ENCODE results near the gene PPA1.
A peak's percentile ranks its signal among the peaks of the same experiment; 100 is the strongest.
"Not testable (repeated sequence)": the region's sequence is repeated elsewhere in the genome, so short reads cannot be mapped to it uniquely, and the experiment has no call there.

PPA1 gene

DNA sequence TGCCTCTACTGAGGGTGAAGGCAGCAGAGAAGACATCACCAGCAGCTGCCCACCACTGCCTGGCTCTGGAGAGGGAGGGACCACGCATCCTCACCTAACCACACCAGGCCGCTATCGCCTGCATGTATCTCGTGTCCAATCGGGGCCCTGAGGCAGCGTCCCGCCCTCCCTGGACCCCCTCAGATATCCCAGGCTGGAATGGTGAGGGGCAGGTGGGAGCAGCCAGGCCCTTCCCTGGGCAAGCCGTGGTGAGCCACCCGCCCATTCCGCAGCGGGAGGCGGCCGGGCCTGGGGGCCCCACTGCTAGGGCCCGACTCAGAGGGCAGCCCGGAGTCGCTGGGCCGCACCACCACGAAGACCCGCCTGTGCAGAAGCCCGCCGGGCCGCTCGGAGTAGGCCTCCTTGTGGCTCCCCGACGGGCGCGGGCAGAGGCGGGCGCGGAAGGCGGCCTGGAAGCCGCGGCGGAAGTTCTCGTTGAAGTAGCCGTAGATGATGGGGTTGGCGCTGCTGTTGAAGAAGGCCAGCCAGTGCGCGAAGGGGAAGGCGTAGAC lies 21.6 kb upstream of the PPA1 start:
- no peak for DNase-seq (ENCODE audit: low spot score)

DNA sequence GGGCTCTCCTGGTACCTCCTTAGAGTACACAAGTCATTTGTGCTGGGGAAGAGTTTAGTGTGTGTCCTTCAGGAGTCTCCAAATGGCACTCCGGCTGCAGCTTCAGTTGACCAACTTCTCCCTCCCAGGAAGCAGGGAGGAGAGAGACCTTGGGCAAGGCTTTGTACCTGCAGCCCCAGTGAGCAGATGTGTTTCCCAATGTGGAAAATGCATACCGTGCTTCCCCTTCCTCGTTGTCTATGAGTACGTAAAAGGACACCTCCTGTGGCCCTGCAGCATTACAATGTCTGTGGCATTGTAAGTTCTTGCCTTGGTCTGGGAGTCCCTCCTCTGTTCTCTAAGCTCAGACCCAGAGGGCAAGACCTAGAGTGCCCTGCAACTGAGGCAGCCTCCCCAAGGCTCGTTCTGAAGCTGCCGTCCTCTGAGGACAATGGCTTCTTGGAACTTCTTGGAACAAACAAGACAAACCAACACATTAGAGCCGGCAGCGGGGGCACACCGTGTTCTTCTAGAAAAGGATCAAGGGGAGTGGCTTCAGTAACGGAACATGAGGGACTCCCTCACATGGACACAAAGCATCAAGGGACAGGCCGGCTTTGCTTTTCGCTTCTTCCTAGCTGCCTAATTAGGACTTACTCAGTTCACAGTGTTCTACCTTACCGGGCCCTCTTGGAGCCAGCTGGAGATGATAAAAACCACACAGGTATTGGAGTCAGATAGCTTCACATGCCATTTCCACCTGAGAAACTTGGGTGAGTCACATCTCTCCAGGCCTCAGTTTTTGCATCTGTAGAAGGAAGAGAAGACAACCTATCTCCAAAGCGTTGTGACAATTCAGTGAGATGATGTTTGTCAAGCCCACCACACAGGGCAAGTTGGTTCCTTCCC lies 20.9 kb upstream of the PPA1 start:
- DNase-seq (ENCODE audit: low spot score) = peak; percentile 2

GRCh38 chr10:70250961-70251680 lies 17.9 kb upstream of the PPA1 start:
- no peak for DNase-seq (ENCODE audit: low spot score)

GRCh38 chr10:70247360-70247759 lies 14.1 kb upstream of the PPA1 start:
- no peak for DNase-seq (ENCODE audit: low spot score)

DNA sequence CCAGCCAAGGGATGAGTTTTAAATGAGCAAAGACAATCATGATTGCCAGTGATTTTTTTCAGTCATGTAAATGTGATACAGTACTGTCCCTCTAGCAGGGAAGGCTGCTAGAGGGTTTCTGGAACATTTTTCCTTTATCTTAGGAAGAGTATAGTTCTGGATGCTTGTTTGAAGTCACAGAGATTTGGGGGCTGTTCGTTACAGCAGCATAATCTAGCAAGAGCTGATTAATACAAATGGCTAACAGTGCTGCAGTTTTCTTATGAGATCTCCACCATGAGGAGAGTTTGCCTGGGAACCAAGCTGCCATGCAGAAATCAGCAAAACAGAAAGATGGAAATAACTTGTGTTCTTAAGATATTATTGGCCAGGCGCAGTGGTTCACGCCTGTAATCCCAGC lies 7.9 kb upstream of the PPA1 start:
- DNase-seq (ENCODE audit: low spot score) = no peak

DNA sequence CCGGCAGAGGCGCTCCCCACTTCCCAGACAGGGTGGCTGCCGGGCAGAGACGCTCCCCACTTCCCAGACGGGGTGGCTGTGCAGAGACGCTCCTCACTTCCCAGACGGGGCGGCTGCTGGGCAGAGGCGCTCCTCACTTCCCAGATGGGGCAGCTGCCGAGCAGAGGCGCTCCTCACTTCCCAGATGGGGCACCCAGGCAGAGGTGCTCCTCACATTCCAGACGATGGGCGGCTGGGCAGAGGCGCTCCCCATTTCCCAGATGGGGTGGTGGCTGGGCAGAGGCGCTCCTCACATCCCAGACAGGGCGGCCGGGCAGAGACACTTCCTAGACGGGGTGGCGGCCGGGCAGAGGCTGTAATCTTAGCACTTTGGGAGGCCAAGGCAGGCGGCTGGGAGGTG lies 6.8 kb upstream of the PPA1 start:
- not testable (repeated sequence) for DNase-seq (ENCODE audit: low spot score)

GRCh38 chr10:70239077-70239976 lies 6.1 kb upstream of the PPA1 start:
- DNase-seq (ENCODE audit: low spot score) = not testable (repeated sequence)

DNA sequence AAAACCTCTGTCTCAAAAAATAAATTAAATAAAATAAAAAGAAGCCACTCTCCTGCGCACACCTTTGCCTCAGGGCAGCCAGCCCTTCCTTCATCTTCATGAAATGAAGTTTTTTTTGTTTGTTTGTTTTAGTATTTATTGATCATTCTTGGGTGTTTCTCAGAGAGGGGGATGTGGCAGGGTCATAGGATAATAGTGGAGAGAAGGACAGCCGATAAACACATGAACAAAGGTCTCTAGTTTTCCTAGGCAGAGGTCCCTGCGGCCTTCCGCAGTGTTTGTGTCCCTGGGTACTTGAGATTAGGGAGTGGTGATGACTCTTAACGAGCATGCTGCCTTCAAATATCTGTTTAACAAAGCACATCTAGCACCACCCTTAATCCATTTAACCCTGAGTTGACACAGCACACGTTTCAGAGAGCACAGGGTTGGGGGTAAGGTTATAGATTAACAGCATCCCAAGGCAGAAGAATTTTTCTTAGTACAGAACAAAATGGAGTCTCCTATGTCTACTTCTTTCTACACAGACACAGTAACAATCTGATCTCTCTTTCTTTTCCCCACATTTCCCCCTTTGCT lies 4.8 kb upstream of the PPA1 start:
- not testable (repeated sequence) for DNase-seq (ENCODE audit: low spot score)

- DNase-seq (ENCODE audit: low spot score) = peak; percentile 70
Observed at GRCh38 chr10:70234668-70235447, 1.6 kb upstream of the PPA1 start.

DNA sequence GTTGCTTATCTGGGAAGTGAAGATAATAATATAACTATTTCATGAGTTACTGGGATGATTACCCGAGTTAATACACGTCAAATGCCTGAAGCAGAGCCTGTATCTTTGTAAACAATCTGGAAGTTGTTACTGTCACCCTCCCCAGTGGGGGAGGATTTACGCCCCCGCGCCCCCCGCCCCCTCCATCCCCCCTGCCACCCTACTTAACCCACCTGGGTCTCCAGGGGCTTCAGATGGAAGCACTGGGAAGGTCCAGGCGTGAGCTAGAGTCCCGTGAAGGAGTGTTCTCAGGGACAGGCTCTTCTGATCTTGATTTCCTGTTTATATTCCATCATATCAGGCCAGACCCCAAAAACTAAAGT lies 691 bp upstream of the PPA1 start:
- no peak for DNase-seq (ENCODE audit: low spot score)

DNA sequence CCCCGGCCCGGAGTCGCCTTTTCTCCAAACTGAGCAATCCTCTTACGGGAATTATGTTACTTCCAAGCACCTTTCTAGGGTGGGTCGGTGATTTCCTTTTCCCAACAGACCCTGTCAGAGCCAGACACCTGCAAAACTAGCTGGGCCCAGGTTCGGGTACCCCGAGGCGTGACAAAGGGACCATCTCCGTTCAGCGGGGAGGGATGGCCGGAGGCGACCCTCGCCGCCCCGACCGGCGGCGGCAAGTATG lies 445 bp downstream of the PPA1 start:
- DNase-seq (ENCODE audit: low spot score) = no peak

DNA sequence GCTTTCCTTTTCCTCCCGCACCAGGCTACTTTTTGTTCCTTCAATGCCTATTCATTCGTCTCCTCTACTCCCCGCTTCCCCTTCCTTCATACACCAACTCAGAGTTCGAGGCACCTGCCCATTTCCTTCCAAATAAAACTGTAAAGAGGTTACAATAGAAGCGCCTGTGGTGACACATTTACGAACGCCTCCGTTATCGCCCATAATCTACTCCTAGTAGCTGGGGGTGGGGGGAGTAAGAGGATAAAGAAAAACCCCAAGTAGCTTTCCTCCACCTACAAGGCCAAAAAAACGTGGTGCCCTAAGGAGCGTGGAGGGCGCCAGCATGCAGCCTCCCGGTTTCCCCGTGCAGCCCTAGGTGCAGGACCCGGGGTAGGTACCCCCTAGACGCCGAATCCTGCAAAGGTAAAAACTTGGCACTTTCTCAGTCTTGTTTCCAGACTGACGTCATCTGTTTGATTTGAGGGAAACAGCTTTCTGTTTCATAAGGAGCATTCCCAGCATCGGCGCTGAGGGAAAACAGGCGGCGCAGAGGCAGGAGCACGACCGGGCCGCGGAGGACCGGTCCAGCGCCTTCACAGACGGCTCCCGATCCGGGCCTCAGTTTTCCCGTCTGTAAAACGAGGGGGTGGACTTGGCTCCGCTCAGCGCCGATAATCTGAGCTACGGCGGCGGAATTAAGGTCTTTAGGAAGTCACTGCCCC lies 922 bp downstream of the PPA1 start:
- peak; percentile 49 for DNase-seq (ENCODE audit: low spot score)

GRCh38 chr10:70228491-70228890 lies 4.7 kb downstream of the PPA1 start:
- no peak for DNase-seq (ENCODE audit: low spot score)

GRCh38 chr10:70227548-70228320 lies 5.5 kb downstream of the PPA1 start:
- no peak for DNase-seq (ENCODE audit: low spot score)

DNA sequence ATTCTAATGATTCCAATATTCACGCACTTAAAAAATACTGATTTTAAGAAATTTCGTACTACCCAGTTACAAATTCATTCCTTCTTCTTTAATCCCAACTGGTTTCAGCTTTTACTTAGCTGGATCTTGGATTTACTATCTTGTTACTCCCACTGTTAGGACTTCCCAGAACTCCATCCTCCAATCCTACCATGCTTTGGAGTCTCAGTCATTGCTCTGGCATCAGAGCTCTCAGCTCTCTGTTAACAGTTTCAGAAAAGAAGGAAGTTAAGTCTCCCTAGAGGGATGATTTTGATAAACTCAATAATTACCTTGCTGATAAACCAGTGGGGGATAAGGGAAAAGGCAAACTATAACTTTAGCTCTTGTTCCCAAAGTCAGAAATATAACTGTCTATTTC lies 9.5 kb downstream of the PPA1 start:
- no peak for DNase-seq (ENCODE audit: low spot score)

DNA sequence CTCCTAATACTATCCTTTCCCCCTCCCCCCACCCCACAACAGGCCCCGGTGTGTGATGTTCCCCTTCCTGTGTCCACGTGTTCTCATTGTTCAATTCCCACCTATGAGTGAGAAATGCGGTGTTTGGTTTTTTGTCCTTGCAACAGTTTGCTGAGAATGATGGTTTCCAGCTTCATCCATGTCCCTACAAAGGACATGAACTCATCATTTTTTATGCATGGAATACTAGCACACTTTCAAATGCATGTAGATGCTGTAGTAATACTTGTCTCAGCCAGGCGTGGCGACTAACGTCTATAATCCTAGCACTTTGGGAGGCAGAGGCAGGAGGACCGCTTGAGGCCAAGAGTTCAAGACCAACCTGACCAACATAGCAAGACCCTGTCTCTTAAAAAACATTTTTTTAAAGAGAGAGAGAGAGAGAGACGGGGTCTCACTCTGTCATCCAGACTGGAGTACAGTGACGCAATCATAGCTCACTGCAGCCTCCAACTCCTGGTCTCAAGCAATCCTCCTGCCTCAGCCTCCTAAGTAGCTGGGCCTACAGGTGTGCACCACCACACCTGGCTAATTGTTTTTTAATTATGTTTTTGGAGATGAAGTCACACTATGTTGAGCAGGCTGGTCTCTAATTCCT lies 10.3 kb downstream of the PPA1 start:
- DNase-seq (ENCODE audit: low spot score) = not testable (repeated sequence)

GRCh38 chr10:70222340-70222794 lies 10.9 kb downstream of the PPA1 start:
- DNase-seq (ENCODE audit: low spot score) = no peak

DNA sequence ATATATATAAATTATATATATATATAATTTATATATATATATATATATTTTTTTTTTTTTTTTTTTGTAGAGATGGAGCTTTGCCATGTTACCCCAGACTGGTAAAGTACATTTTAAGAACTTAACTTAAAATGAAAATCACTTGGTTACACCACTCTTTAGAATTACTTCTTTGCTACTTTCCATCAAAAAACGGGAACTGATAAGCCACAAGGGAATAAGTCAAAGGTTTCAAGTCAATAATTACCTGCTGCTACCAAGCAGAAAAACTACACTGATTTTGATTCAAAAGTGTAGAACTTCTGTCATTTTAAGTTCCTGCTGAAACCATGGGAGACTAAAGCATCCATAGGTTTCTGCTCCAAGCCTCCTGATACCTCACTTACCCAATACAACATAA lies 12.2 kb downstream of the PPA1 start:
- DNase-seq (ENCODE audit: low spot score) = no peak

- DNase-seq (ENCODE audit: low spot score) = no peak
Observed at GRCh38 chr10:70212879-70213278, 20.4 kb downstream of the PPA1 start.
